ENCODE data around the gene TMCO1.
"Not testable (repeated sequence)": the region's sequence is repeated elsewhere in the genome, so short reads cannot be mapped to it uniquely, and the experiment has no call there.

TMCO1 gene

DNA sequence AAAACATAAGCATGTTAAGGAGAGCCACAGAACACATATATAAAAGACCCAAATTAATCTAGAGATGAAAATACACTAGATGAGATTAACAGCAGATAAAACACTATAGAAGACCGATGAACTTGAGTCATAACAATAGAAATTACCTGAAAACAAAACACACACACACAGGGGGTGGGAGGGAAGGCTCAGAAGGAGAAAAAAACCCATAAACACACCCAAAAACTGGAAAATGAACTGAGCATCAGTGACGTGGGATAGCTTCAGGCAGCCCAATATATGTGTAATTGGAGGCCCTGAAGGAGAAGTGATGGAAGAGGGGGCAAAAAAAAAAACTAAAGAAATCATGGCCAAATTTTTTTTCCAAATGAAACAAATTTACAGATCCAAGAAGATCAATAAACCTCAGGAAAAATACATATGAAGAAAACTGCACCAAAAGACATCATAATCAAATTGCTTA is 81.7 kb downstream of the TMCO1 start:
- no peaks in the 10 kb centered on the region for H3K27me3 Mint-ChIP-seq
- CTCF ChIA-PET: no interaction called here
- peaks cover 26% of the 10 kb centered on the region for H3K4me1 Mint-ChIP-seq
- H3K9me3 Mint-ChIP-seq: peaks cover 7% of the 10 kb centered on the region
- no peak for DNase-seq
- H3K36me3 Mint-ChIP-seq: peaks cover 71% of the 10 kb centered on the region
- peak overlapping the region; percentile 12 for H3K27ac Mint-ChIP-seq
- no peak overlapping the region for H3K4me3 Mint-ChIP-seq

- CTCF ChIA-PET: interaction anchor here (2.8 kb wide), 1 partner anchor 12 kb away, joined by 13 read pairs; the partner anchor contains the start of gene ALDH9A1
- Mint-ChIP-seq H3K27me3 (no peaks in the 10 kb centered on the region), H3K4me3 (no peak overlapping the region), H3K27ac (peak overlapping the region; percentile 12), H3K4me1 (peaks cover 22% of the 10 kb centered on the region), H3K9me3 (peaks cover 7% of the 10 kb centered on the region), H3K36me3 (peaks cover 69% of the 10 kb centered on the region)
- no peak for DNase-seq
Observed at GRCh38 chr1:165686121-165686970, 82.3 kb downstream of the TMCO1 start.

GRCh38 chr1:165683848-165684485 is 84.7 kb downstream of the TMCO1 start:
- peaks cover 26% of the 10 kb centered on the region for H3K4me1 Mint-ChIP-seq
- H3K36me3 Mint-ChIP-seq: peaks cover 76% of the 10 kb centered on the region
- no peak overlapping the region for H3K4me3 Mint-ChIP-seq
- no peaks in the 10 kb centered on the region for H3K27me3 Mint-ChIP-seq
- CTCF ChIA-PET: interaction anchor here (2.8 kb wide), 1 partner anchor 14 kb away, joined by 13 read pairs; the partner anchor contains the start of gene ALDH9A1
- no peak for DNase-seq
- no peak overlapping the region for H3K27ac Mint-ChIP-seq
- peaks cover 7% of the 10 kb centered on the region for H3K9me3 Mint-ChIP-seq

DNA sequence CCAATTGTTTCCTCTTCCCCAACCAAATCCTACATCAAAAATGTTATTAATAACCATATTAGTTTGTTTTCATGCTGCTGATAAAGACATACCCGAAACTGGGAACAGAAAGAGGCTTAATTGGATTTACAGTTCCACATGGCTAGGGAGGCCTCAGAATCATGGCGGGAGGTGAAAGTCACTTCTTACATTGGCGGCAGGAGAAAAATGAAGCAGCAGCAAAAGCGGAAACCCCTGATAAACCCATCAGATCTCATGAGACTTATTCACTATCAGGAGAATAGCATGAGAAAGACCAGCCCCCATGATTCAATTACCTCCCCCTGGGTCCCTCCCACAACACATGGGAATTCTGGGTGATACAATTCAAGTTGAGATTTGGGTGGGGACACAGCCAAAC is 87.9 kb downstream of the TMCO1 start:
- not testable (repeated sequence) for H3K27me3 Mint-ChIP-seq, H3K4me3 Mint-ChIP-seq, H3K9me3 Mint-ChIP-seq, DNase-seq, H3K27ac Mint-ChIP-seq
- Mint-ChIP-seq H3K36me3 (peaks cover 70% of the 10 kb centered on the region), H3K4me1 (peaks cover 19% of the 10 kb centered on the region)
- CTCF ChIA-PET: interaction anchor here (0.6 kb wide), 1 partner anchor 61 kb away, joined by 3 read pairs; no protein-coding TSS in a partner anchor

DNA sequence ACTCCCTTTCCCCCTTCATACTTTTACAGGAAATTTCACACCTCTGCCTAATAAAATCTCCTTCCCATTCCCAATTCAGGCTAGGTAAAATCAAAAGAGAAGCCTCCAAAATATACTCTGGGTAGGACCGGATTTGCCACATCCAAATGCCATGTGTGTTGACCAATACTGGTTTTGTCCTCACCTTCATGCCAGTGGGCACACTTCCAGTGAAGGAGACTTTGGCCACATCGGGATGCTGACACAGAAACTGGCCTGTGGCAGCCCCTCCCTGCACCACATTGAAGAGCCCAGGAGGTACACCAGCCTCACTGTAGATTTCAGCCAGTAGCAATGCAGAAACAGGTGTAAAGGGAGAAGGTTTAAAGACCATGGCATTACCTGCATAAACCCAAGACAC is 88.4 kb downstream of the TMCO1 start:
- Mint-ChIP-seq H3K27me3 (no peaks in the 10 kb centered on the region), H3K4me3 (no peak overlapping the region), H3K27ac (no peak overlapping the region), H3K36me3 (peaks cover 70% of the 10 kb centered on the region), H3K9me3 (no peaks in the 10 kb centered on the region), H3K4me1 (peaks cover 16% of the 10 kb centered on the region)
- CTCF ChIA-PET: no interaction called here
- DNase-seq: no peak

DNA sequence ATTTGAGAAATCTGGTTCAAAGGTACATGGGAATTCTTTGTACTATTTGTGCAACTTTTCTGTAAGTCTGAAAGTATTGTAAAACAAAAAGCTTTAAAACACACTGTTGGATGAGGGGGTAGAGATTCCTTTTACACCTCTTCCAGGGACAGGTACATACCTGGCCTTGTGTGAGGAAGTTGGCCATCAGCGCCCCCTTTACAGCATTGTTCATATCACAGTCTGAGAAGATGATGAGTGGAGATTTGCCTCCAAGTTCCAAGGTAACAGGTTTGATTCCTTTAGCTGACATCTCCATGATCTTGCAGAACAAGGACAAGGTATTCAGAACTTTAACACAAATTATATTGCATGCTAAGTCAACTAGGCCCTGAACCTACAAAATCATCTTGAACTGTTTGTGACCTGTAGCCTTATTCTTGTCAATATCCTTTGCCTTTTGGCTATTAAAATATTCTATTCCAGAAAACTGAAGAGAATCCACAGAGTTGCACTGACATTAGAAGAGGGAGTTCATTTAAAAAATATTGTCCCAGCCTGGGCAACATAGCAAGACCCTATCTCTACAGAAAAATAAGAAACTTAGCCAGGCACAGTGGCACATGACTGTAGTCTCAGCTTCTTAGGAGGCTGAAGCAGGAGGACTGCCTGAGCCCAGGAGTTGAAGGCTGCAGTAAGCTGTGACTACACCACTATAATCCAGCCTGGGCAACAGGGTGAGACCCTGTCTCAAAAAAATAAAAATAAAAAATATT is 89.2 kb downstream of the TMCO1 start:
- Mint-ChIP-seq H3K4me1 (peaks cover 17% of the 10 kb centered on the region), H3K4me3 (no peak overlapping the region), H3K27ac (peak overlapping the region; percentile 49), H3K9me3 (no peaks in the 10 kb centered on the region), H3K27me3 (no peaks in the 10 kb centered on the region), H3K36me3 (peaks cover 68% of the 10 kb centered on the region)
- CTCF ChIA-PET: no interaction called here
- DNase-seq: no peak

GRCh38 chr1:165678509-165678908 is 90.2 kb downstream of the TMCO1 start:
- Mint-ChIP-seq H3K36me3 (peaks cover 66% of the 10 kb centered on the region), H3K4me1 (peaks cover 17% of the 10 kb centered on the region), H3K9me3 (no peaks in the 10 kb centered on the region), H3K27me3 (no peaks in the 10 kb centered on the region), H3K27ac (peak overlapping the region; percentile 50), H3K4me3 (no peak overlapping the region)
- CTCF ChIA-PET: no interaction called here
- no peak for DNase-seq
